Duodenal mucosa (tissue), 2 donors: ENCODE results near the gene MRPS12.

Source experiments
- H3K27ac ChIP-seq: one replicate; pipeline ENCODE4 v1.7.0; 2013; ENCODE audit warnings: low read depth, low read length
- H3K27me3 ChIP-seq, 2 donors: one replicate each; pipeline ENCODE4 v1.7.0; 2013; ENCODE audit warnings: low read length in 2 of 2, control low read depth in 1 of 2; ENCODE audit not compliant: insufficient read depth in 2 of 2, control insufficient read depth in 1 of 2
- H3K36me3 ChIP-seq, 2 donors: one replicate each; pipeline ENCODE4 v1.7.0; 2013; ENCODE audit warnings: low read length in 2 of 2, control low read depth in 1 of 2; ENCODE audit not compliant: insufficient read depth in 2 of 2, control insufficient read depth in 1 of 2
- H3K4me1 ChIP-seq, 2 donors: one replicate each; pipeline ENCODE4 v1.7.0; 2013; ENCODE audit warnings: low read length in 2 of 2, control low read depth in 1 of 2; ENCODE audit not compliant: insufficient read depth in 2 of 2, control insufficient read depth in 1 of 2
- H3K4me3 ChIP-seq, 2 donors: one replicate each; pipeline ENCODE4 v1.7.0; 2013; ENCODE audit warnings: low read length in 2 of 2, low read depth in 1 of 2
- H3K9ac ChIP-seq, 2 donors: one replicate each; pipeline ENCODE4 v1.7.0; 2013; ENCODE audit warnings: low read length in 2 of 2, low read depth in 1 of 2
- H3K9me3 ChIP-seq, 2 donors: one replicate each; pipeline ENCODE4 v1.7.0; 2013; ENCODE audit warnings: low read length in 2 of 2, control low read depth in 1 of 2; ENCODE audit not compliant: control insufficient read depth in 1 of 2

MRPS12 gene

DNA sequence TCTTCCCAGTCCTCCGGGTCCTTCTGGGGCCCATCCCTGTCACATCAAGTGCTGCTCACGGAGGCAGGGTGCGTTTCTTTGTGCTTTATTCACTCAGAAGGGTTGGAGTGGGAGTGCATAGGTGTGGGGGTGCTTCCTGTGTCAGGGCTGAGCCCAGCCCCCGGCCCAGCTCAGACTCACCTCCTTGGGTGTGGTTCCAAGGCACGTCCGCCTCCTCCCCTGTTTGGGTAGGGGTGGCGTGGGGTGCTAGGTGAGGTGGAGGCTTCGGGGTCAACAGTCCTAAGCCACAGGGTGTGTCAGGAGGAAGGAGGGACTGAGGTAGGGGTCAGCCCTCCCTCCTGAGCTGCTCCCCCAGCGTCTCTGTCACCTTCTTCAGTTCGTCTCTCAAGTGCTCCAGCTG is 21.8 kb upstream of the MRPS12 start:
- Histone ChIP-seq H3K36me3 (peaks cover 2 to 39% of the 10 kb centered on the region in 2 donors), H3K9me3 (no peaks in the 10 kb centered on the region)

GRCh38 chr19:38910488-38910887 is 20.3 kb upstream of the MRPS12 start:
- H3K27me3 ChIP-seq: no peaks in the 10 kb centered on the region
- no peak overlapping the region for H3K4me3 ChIP-seq
- no peaks in the 10 kb centered on the region for H3K9me3 ChIP-seq
- peaks cover 2 to 26% of the 10 kb centered on the region in 2 donors for H3K36me3 ChIP-seq
- H3K9ac ChIP-seq: no peak overlapping the region
- no peak overlapping the region for H3K27ac ChIP-seq
- no peaks in the 10 kb centered on the region for H3K4me1 ChIP-seq

More for the DNA sequence above, 21.8 kb upstream of the MRPS12 start:
- no peak overlapping the region for H3K9ac ChIP-seq
- H3K27me3 ChIP-seq: no peaks in the 10 kb centered on the region
- H3K4me1 ChIP-seq: no peaks in the 10 kb centered on the region
- H3K27ac ChIP-seq: no peak overlapping the region
- H3K4me3 ChIP-seq: no peak overlapping the region

DNA sequence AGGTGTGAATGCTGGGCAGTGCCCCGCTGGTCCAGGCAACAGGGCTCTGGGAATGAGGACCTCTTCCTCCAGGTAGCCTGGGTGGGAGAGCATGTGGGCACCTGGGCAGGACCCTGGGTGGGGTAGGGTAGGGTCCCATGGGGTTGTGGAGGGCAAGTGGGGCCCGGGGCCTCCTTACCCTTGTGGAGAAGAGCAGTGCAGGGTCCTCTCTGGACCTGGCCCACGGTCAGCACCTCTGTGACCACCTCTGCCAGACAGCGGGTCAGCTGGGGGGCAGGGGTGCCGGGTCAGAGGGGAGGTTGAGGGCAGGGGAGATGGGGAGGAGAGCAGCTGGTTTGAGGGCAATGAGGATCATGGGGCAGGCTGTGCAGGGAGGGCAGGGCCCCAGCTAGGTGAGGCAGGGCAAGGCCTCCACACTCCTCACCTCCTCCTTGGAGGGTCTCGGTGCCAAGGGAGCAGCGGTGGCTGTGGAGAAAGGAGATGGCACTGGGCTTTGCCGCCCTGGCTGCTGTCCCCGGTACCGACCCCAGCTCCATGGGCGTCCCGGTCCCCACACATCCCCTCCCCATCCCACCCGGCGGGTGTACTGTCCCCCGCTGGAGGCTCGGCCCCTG is 19.2 kb upstream of the MRPS12 start:
- Histone ChIP-seq H3K36me3 (peaks cover 2 to 21% of the 10 kb centered on the region in 2 donors), H3K9me3 (no peaks in the 10 kb centered on the region), H3K27me3 (no peaks in the 10 kb centered on the region), H3K9ac (no peak overlapping the region), H3K27ac (no peak overlapping the region), H3K4me3 (no peak overlapping the region), H3K4me1 (no peaks in the 10 kb centered on the region)

- Histone ChIP-seq H3K27ac (no peak overlapping the region), H3K27me3 (no peaks in the 10 kb centered on the region), H3K9me3 (no peaks in the 10 kb centered on the region), H3K36me3 (peaks cover 0 to 8% of the 10 kb centered on the region in 2 donors), H3K9ac (no peak overlapping the region), H3K4me1 (peaks cover 2% of the 10 kb centered on the region in 2 donors), H3K4me3 (no peak overlapping the region)
Measured at GRCh38 chr19:38912600-38913514, 17.9 kb upstream of the MRPS12 start.

- H3K4me3 ChIP-seq: no peak overlapping the region
- H3K4me1 ChIP-seq: peaks cover 7% of the 10 kb centered on the region in 2 donors
- peaks cover 0 to 4% of the 10 kb centered on the region in 2 donors for H3K36me3 ChIP-seq
- H3K27ac ChIP-seq: no peak overlapping the region
- H3K27me3 ChIP-seq: no peaks in the 10 kb centered on the region
- H3K9ac ChIP-seq: no peak overlapping the region
- no peaks in the 10 kb centered on the region for H3K9me3 ChIP-seq
Measured at GRCh38 chr19:38913958-38914357, 16.8 kb upstream of the MRPS12 start.

GRCh38 chr19:38915329-38916321 is 15.1 kb upstream of the MRPS12 start:
- H3K27me3 ChIP-seq: no peaks in the 10 kb centered on the region
- peaks cover 0 to 4% of the 10 kb centered on the region in 2 donors for H3K36me3 ChIP-seq
- no peaks in the 10 kb centered on the region for H3K9me3 ChIP-seq
- no peak overlapping the region for H3K4me3 ChIP-seq
- H3K9ac ChIP-seq: no peak overlapping the region
- H3K27ac ChIP-seq: no peak overlapping the region
- peaks cover 7% of the 10 kb centered on the region in 2 donors for H3K4me1 ChIP-seq

GRCh38 chr19:38917516-38917915 is 13.2 kb upstream of the MRPS12 start:
- Histone ChIP-seq H3K9me3 (no peaks in the 10 kb centered on the region), H3K27me3 (no peaks in the 10 kb centered on the region), H3K9ac (no peak overlapping the region), H3K27ac (no peak overlapping the region), H3K4me1 (peaks cover 7% of the 10 kb centered on the region in 2 donors), H3K36me3 (peaks cover 0 to 17% of the 10 kb centered on the region in 2 donors), H3K4me3 (no peak overlapping the region)

DNA sequence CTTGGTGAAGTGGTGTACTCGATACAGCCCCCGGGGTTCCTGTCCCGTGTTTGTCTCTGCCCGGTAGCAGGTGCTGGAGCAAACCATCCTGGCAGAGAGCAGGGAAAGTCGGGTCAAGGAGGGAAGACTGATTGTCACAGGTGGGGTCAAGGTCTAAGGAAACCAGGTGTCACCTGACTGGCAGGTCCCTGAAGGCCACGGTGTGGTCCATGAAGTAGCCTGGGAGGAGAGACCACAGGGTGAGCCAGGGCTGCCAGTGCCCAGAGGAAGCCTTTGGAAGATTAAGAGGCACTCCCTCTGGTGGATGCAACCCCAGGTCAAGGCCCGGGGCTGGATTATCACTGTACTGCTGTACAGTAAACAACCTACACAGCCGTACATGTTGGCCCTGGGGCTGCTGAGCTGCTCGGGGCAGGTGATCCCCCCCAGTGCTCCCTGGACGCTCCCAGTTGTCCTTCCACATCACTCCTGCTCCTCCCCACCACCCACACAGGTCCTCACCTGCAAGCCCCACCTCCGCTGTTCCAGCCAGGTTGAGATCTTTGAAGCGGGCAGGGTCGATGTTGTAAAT is 12.7 kb upstream of the MRPS12 start:
- H3K4me3 ChIP-seq: no peak overlapping the region
- H3K4me1 ChIP-seq: peaks cover 7% of the 10 kb centered on the region in 2 donors
- no peaks in the 10 kb centered on the region for H3K9me3 ChIP-seq
- no peak overlapping the region for H3K9ac ChIP-seq
- no peaks in the 10 kb centered on the region for H3K27me3 ChIP-seq
- no peak overlapping the region for H3K27ac ChIP-seq
- peaks cover 0 to 17% of the 10 kb centered on the region in 2 donors for H3K36me3 ChIP-seq

DNA sequence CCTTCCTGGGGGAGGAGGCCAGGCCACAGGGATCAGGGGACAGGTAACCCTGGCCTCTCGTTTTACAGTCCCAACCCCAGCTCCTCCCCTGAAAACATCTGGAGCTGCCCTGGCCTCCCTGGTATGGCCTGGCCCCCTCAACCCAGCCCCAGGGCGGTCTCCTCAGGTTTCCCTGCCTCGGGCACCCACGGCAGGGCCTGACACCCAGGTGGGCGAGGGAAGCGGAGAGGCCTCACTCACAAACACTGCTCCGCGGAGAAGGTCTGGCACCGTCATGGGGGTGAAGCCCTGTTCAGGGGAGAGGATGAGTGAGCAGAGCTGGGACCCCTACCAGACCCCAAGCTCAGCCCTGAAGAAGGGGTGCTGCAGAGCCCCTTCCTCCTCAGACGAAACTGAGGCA is 12.2 kb upstream of the MRPS12 start:
- H3K27ac ChIP-seq: no peak overlapping the region
- peaks cover 0 to 17% of the 10 kb centered on the region in 2 donors for H3K36me3 ChIP-seq
- peaks cover 7% of the 10 kb centered on the region in 2 donors for H3K4me1 ChIP-seq
- H3K27me3 ChIP-seq: no peaks in the 10 kb centered on the region
- no peak overlapping the region for H3K4me3 ChIP-seq
- no peaks in the 10 kb centered on the region for H3K9me3 ChIP-seq
- no peak overlapping the region for H3K9ac ChIP-seq
